NCI-H146 treated with DMSO at 0.1 percent for 48 hours (cell line): Measurements from ENCODE around the gene THSD4.

Experiments
- DNase-seq: peaks from one replicate; lab custom pipeline; 2025; ENCODE audit not compliant: unreplicated experiment; lab: John Stamatoyannopoulos, UW

THSD4 gene

DNA sequence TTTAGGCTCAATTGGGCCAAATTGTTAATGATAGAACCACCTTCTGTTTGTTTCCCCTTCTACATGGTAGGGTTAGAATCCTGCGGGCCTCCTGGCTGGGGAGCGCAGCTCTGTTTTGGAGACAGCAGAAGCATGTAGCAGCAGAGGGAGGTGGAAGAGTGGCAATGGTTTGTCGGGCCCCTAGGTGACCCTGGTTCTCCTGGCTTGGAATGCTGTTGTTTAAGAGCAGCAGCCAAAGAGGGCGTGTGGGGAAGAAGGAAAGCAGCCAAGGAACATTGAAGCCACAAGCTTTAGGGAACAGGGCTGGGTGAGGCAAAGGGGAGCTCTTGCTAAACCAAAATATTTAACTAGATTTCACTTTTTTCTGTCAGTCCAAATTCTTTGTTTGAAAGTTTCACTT, 481.4 kb downstream of the THSD4 start:
- no peak for DNase-seq

DNA sequence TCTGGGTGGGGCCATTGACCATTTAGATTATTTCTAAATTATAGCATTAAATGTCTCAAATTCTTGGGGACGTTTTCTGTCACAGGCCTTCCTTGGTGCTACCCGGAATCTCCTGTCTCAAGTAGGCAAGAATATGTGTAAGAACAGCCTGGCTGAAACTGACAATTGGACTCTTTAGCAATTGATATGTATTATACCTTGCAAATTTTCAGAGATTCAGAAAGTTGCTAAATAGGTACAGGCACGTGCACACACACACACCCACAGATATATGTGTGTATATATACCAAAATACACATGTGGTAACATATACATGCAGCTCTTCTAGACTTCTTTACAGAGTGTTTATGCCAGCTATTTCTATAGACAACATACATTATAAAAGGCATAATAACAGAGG, 481.9 kb downstream of the THSD4 start:
- no peak for DNase-seq

GRCh38 chr15:71597637-71598036, 482.4 kb downstream of the THSD4 start:
- no peak for DNase-seq

GRCh38 chr15:71598741-71599140, 483.5 kb downstream of the THSD4 start:
- no peak for DNase-seq

DNA sequence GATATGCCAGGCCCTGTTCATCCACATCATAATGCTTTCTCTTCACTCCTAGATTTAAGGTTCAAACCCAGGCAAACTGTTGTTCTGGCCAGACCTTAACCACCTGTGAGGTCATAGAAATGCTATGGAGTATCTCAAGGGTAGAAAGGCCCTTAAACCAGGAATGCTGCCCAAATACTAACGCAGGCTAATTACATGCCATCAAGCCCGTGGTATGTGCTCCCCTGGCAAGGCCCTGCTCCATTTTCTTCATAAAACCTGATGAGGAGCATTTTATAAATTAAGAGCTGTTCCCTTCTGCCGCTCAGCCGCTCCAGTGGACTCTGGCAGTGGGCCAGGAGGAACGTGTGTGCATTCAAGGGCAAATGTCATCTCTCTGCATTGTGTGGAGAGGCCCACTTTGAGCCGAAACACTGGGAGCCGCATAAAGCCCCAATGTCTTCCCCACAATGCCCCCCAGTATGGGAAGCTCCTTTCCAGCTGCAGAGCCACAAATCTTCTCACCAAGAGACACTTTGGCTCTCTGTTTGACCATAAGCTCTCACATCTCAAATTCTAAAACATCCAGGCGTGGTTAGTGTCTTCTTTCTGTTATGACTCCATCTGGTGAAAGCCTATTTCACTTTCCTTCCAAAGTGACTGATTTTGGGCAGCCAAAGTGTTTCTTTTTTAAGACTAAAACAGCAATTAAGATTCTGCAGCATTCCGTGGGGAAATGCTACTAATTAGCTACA, 484.3 kb downstream of the THSD4 start:
- no peak for DNase-seq

GRCh38 chr15:71600237-71600636, 485.0 kb downstream of the THSD4 start:
- no peak for DNase-seq

- DNase-seq: no peak
Measured at GRCh38 chr15:71601038-71601834, 486.0 kb downstream of the THSD4 start.

DNA sequence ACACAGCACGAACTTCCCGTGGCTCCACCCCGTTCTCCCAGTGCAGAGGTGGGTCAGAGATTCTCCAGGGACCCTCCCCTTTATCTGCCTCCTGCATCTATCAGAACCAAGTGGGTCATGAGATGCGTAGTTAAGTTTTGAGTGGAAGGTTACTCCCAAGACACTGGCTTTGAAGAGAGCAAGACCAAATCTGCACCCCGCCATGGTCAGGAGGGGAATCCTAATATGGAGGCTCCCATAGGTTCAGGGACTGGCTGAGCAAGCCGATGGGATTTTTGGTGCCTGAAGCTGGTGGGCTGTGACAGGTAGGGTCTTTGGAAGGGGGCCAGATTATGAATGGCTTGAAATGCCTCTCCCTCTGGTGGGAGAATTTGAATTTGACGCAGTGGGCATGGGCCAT, 488.1 kb downstream of the THSD4 start:
- DNase-seq: no peak

GRCh38 chr15:71607383-71607782, 492.1 kb downstream of the THSD4 start:
- DNase-seq: no peak

DNA sequence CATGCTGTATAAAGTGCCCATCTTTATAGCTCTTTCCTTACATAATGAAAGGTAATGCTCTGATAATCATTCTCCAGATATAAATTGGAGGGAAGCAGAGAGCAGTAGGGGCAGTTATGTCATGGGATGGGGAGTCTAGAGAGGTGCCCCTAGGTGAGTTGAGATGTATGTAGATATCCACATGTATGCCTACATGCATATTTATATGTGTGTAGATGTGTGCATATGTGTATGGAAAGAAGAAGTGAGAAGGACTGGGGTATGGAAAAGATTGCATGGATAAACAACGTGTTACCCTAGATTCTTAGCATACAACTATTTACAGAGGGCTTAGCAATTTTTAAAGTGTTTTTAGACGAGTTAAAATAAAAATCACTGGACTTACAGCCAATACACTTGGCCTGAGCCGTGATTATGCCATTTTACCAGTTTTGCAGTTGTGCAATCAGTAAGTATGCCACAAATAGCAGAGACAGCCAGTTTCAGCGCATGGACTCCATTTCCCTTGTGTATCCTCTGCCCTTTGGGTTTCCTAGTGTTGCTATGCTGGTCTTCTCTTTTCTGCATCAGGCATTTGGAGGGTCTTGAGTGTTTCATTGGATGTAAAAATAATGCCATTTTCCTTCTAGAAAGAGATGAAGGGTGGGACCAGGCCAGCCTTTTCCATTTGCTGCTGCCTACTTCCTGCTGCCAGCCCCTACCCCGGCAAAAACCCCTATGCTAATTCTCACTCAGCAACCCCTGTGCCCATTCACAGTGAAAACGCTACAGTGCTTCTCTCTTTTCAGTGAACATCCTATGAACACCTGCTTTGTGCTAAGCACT, 495.7 kb downstream of the THSD4 start:
- no peak for DNase-seq

GRCh38 chr15:71611553-71612396, 496.5 kb downstream of the THSD4 start:
- DNase-seq: peak; percentile 78

DNA sequence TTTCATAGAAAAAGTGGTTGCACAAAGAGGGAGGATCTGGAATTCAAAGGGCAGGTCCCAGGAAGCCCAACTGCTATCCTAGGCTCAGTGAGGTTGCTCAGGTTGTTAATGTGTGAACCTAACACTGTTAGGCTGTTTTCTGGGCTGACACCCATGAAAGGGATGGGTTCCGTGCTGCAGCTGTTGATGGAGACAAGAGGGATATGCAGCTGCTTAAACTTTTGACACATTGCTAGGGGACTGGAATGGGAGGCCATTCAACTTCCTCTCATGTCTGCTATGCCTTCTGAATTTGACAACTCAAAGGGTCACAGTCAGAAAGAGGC, 497.1 kb downstream of the THSD4 start:
- no peak for DNase-seq

- DNase-seq: no peak
Measured at GRCh38 chr15:71612869-71613268, 497.6 kb downstream of the THSD4 start.

DNA sequence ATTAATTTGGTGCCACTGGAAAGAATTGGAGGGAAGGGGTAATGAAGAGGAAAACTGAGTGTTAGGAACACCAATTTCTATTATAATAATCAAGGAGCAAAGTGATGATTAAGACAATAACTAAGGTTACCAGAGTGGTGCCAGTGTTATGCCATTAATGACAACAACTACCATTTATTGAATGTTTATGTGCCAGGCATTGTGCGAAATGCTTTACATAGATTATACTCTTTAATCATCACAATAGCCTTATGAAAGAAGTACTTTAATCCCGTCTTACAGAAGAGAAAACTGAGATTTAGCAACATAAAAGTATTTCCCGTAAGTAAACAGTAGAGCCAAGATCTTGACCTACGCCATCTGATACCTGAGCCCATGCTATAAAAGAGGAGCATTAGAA, 507.8 kb downstream of the THSD4 start:
- no peak for DNase-seq

DNA sequence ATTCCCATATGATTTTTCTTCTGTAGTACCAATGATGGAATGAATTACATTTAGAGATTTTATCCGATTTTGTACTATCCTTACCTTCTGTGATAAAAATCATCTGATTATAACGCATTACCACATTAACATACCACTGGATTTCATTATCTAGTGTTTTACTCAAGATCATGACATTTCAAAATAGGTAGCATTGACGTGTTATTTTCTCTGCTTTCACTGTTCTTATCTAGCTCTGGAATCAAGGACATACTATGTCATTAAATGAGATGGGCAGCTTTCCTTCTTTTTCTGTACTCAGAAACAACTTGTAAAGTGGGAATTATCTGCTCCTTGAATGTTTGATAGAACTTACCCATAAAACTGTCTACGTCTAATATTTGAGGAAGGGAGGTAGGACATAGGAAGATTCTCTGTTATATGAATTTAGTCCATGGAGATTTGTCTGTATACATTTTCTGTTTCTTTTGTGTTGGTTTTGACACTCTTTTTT, 511.4 kb downstream of the THSD4 start:
- no peak for DNase-seq

DNA sequence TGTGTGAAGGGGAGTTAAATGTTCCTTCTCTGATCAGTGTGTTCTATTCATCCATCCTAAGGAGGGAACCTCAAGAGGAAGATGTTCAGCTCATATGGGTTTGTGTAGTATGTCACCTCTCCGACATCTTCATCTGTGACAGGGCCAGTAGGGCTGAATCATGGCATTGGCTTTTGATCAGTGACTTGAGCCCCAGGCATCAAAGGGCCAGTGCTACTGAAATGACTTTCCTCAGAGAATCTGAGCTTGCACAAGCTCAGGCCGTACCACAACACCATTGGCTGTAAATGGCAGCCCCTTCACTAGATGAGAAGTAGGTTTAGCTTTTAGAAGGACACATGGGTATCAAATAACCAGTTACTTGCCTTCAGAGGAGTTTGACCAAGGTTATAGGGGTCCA, 511.9 kb downstream of the THSD4 start:
- no peak for DNase-seq

DNA sequence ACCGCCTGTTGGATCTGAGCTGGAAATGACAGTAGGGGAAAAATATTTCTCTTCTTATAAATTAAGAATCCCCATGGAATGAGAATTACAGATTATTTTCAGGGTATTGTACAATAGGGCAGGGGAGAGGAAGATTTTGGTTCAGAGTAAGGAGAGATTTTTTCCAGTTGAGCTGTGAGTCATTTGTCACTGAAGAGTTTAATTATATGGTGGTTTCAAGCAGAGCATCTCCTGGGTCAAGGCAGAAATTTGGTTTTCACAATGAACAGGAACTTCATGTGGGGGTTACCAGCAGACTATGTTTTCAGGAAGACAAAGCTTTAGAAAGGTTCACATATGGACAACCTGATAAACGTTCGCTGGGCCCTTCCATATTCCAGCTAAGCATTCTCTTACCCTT, 512.3 kb downstream of the THSD4 start:
- DNase-seq: no peak

GRCh38 chr15:71628988-71629770, 513.9 kb downstream of the THSD4 start:
- DNase-seq: no peak

GRCh38 chr15:71629781-71630474, 514.7 kb downstream of the THSD4 start:
- no peak for DNase-seq

DNA sequence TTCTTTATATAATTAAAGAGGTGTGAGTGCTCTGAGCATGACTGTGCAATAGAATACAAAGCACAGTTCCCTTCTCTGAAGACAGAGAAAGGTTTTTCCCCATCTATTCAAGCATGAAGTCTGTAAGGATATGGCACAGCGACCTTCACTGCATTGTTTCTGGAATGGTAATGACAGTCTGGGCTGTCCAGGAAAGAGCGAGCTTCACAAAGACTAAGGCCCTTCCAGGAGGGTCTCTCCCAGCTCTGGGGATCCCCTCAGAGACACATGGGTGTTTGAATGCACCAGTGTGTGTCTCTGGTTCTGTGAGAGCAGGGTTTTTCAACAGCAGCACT, 515.2 kb downstream of the THSD4 start:
- DNase-seq: no peak
